Measurements from ENCODE around the gene CCNI.
A peak's percentile ranks its signal among the peaks of the same experiment; 100 is the strongest.

CCNI gene

DNA sequence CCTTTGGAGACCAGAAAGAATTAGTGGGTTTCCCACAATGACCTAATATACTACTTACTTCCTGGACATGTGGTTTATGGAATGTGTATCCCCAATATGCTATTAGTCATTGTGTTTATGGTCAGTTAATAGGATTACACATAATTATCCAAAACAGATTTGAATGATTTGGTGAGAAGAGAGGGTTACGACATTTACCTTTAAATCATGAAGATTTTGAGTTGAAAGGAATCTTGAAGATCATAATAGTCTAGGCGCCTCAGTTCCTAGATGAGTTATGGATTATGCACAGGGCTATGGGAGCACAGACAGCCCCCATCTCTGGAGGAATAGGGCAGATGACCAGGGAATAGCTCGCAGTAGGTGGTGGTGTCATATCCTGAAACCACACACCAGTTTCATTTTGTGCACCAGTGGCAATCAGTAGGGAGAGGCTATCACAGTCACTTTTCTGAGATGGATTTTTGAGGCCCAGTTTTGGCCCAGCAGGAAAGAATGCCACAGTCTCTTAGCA, 64.9 kb downstream of the CCNI start:
- H3K9me3 Mint-ChIP-seq: no peaks in the 10 kb centered on the region
- peaks cover 76% of the 10 kb centered on the region for H3K4me1 Mint-ChIP-seq (ENCODE audit: low read depth)
- H3K27ac Mint-ChIP-seq: no peak overlapping the region
- H3K27me3 Mint-ChIP-seq: no peaks in the 10 kb centered on the region
- H3K4me3 Mint-ChIP-seq: no peak overlapping the region
- peaks cover 82% of the 10 kb centered on the region for H3K36me3 Mint-ChIP-seq (ENCODE audit: low read depth)

GRCh38 chr4:77009511-77010115, 66.2 kb downstream of the CCNI start:
- Mint-ChIP-seq H3K27me3 (no peaks in the 10 kb centered on the region), H3K9me3 (no peaks in the 10 kb centered on the region), H3K36me3 (ENCODE audit: low read depth) (peaks cover 80% of the 10 kb centered on the region), H3K27ac (no peak overlapping the region), H3K4me3 (no peak overlapping the region), H3K4me1 (ENCODE audit: low read depth) (peaks cover 70% of the 10 kb centered on the region)

DNA sequence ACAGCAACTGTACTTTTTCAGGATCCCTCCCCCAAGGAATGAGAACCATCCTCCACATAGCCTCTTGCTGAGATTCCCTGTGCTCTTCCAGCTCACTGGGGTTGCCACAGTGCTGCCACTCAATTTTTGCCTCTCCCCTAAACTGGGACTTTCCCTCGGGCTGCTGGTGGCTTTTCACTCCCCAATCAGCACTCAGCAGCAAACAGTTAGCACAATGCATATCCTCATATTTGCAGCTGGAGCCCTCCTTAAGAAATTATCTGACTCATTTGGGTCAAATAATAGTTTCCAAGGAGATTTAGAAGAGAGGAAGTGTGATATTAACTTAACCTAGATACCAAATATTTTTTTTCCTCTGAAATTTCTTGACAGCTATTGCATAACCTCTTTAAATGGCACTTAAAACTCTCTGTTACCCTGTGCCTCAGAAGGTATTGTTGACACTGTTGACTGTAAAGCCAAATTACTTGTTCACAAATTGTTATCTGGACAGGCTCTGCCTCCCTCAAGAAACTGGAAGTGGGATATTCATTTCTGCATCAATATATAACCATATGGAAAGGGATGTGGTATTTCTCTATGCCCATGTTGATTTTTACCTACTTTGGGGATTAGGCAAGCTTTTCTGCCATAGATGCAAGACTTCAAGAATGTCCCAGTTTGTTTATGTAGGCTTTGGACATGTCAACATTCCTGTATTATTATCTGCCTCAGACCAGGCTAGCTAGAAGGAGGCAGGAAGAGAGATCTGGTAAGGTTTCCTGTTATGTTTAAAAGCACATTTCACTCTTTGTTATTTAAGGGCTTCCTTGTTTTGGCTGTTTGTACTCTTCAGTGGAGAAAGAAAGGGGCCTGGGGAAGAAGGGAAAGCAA, 68.2 kb downstream of the CCNI start:
- no peak overlapping the region for H3K27ac Mint-ChIP-seq
- H3K4me3 Mint-ChIP-seq: peak overlapping the region; percentile 30
- peaks cover 75% of the 10 kb centered on the region for H3K36me3 Mint-ChIP-seq (ENCODE audit: low read depth)
- H3K27me3 Mint-ChIP-seq: no peaks in the 10 kb centered on the region
- H3K4me1 Mint-ChIP-seq (ENCODE audit: low read depth): peaks cover 76% of the 10 kb centered on the region
- no peaks in the 10 kb centered on the region for H3K9me3 Mint-ChIP-seq

DNA sequence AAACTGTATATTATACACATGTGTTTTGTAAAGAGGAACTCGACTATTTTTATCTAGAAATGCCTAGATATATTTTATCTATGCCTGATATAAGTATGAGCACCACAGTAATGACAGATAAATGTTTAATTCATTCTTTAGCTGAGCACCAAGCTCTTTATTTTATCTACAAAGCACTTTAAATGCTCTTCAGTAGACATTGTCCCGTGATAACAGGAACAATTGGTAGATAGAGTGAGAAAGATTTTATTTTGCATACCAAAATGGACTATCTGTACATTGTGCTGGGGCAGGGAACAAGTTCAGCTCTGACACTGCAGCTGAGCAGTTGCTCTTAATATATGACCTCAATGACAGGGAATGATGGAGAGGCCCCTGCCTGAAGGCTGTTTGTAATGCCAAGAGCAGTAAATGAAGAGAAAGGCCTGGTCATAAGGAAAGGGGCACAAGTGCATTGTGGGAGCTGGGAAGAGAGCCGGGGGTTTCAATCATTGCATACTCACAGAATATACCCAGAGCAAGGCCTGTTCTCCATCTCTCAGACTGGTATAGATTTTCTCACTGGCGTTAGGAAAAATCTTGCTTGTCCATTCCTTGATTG, 68.9 kb downstream of the CCNI start:
- Mint-ChIP-seq H3K27ac (no peak overlapping the region), H3K4me3 (no peak overlapping the region), H3K27me3 (no peaks in the 10 kb centered on the region), H3K36me3 (ENCODE audit: low read depth) (peaks cover 74% of the 10 kb centered on the region), H3K9me3 (no peaks in the 10 kb centered on the region), H3K4me1 (ENCODE audit: low read depth) (peaks cover 81% of the 10 kb centered on the region)

DNA sequence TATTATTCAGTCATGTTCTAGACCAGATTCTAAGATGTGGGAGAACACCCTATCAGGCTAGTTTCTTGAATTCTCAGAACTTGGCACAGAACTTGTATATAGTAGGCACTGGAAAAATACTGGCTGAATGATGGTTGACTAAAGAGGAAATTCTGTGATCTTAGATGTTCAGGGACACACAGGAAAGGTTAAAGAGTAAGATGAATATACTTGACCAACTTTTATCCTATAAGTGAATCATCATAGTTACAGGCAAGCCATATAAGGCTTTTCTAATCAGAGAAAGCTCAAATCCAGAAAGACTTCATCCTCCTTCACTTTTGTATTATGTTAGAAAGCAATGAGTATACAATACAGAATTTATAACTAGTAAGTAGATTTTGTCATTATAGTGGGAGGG, 72.4 kb downstream of the CCNI start:
- Mint-ChIP-seq H3K36me3 (ENCODE audit: low read depth) (peaks cover 73% of the 10 kb centered on the region), H3K4me1 (ENCODE audit: low read depth) (peaks cover 57% of the 10 kb centered on the region), H3K9me3 (no peaks in the 10 kb centered on the region), H3K27me3 (no peaks in the 10 kb centered on the region), H3K27ac (peak overlapping the region; percentile 26), H3K4me3 (no peak overlapping the region)

- Mint-ChIP-seq H3K9me3 (no peaks in the 10 kb centered on the region), H3K4me3 (no peak overlapping the region), H3K27ac (peak overlapping the region; percentile 26), H3K36me3 (ENCODE audit: low read depth) (peaks cover 75% of the 10 kb centered on the region), H3K4me1 (ENCODE audit: low read depth) (peaks cover 48% of the 10 kb centered on the region), H3K27me3 (no peaks in the 10 kb centered on the region)
Measured at GRCh38 chr4:77002321-77003107, 73.3 kb downstream of the CCNI start.

DNA sequence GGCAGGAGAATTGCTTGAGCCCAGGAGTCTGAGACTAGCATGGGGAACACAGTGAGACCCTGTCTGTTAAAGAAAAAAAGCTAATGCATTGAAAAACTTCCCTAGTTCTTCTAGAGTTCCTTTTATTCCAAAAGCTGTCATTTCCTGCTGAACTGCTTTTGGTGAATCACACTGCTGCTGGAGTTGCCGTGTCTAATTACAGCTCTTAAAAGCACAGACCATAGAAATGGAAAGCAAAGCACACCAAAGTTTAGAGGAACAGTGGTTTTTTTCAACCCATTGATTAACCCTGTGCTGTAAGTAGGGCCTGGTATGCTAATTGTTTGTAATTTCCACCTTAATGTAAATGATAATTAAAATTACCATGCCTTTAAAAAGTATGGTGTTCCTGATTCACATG, 73.9 kb downstream of the CCNI start:
- Mint-ChIP-seq H3K9me3 (no peaks in the 10 kb centered on the region), H3K4me1 (ENCODE audit: low read depth) (peaks cover 42% of the 10 kb centered on the region), H3K36me3 (ENCODE audit: low read depth) (peaks cover 76% of the 10 kb centered on the region), H3K27ac (no peak overlapping the region), H3K4me3 (no peak overlapping the region), H3K27me3 (no peaks in the 10 kb centered on the region)

GRCh38 chr4:76998251-76998901, 77.4 kb downstream of the CCNI start:
- Mint-ChIP-seq H3K36me3 (ENCODE audit: low read depth) (peaks cover 64% of the 10 kb centered on the region), H3K9me3 (no peaks in the 10 kb centered on the region), H3K27ac (no peak overlapping the region), H3K27me3 (no peaks in the 10 kb centered on the region), H3K4me1 (ENCODE audit: low read depth) (peaks cover 45% of the 10 kb centered on the region), H3K4me3 (no peak overlapping the region)

DNA sequence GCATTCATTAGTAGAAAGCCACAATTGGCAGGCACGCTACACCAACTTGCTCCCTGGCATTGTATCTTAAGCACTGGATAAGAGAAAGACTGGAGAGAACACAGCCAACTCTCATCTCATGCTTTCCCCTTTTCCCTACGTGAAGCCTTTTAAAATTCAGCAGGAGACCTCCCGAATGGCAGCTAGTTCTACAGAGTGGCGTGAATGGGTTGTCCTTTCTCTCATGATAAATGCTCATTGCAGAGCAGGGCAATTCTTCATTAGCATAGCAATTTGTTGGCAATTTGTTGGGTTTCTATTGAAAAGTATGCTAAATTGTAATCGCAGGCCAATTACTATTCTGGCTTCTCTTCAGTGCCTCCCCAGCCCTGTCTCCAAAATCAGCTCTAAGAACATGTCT, 78.3 kb downstream of the CCNI start:
- Mint-ChIP-seq H3K27me3 (no peaks in the 10 kb centered on the region), H3K36me3 (ENCODE audit: low read depth) (peaks cover 64% of the 10 kb centered on the region), H3K9me3 (peaks cover 5% of the 10 kb centered on the region), H3K27ac (no peak overlapping the region), H3K4me3 (no peak overlapping the region), H3K4me1 (ENCODE audit: low read depth) (peaks cover 45% of the 10 kb centered on the region)

All from stimulated activated naive CD8-positive, alpha-beta T cell treated with anti-CD3 and anti-CD28 coated beads, Interleukin-15, Interleukin-2, amounts not matched to agents 100 ng/mL and 50 ng/mL, for 24 hours (primary cell).